Measurements from ENCODE around the gene NUMB.

Gene NUMB

GRCh38 chr14:73289729-73290128 is 168.6 kb downstream of the NUMB start:
- no peak for DNase-seq (ENCODE audit: low read depth in 2 of 2)

DNA sequence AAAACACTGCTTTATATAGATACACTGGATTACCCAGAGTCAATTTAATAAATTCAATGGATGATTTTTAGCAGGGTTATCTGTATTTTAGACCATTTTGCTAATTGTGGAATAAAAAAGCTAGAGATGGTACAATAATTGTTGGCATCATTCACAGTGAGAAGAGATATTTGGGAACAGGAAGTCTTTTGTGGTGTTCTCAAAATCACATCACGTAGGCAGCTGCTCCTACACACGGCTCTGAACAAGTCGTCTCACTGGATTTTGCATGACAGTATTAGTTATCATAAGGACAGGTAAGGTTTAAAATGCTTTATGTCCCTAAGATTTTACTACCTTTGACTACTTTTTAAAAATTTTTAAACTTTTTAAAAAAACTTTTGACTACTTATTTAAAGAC is 169.0 kb downstream of the NUMB start:
- no peak for DNase-seq (ENCODE audit: low read depth in 2 of 2)

DNA sequence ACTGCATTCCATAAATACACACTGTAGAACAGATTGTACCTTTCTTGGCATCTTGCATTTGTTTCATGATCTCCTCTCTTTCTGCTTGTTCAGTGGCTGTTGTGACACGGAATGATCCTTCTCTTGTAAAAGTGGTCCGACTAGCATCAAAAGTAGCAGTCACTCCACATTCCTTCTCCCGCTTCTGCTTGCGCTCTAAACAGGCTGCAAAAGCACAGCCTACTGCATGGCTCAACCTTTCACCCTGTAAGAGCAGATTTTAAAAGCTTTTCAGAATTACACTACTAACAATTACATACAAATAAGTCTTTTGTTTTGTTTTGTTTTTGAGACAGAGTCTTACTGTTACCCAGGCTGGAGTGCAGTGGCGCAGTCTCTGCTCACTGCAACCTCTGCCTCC is 171.3 kb downstream of the NUMB start:
- DNase-seq (ENCODE audit: low read depth in 2 of 2) = no peak

DNA sequence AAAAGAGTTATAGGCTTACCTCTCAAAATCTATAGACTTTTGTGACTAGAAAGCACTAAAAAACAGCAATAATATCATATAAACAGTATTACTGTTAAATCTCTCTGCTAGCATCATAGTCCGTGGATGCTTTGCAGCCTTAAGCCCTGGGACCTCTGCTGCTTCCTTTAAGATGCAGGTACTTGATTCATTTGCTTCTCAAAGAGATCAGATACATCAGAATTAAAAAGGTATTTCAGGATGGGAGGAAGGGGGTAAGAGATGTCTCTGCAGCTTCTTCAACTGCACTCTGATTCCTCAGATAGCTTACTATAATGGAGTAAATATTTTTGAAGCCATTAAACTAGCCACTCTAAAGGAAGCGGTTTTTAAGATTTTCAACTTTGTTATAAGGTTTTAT is 171.7 kb downstream of the NUMB start:
- DNase-seq (ENCODE audit: low read depth in 2 of 2) = no peak

GRCh38 chr14:73285979-73286378 is 172.4 kb downstream of the NUMB start:
- DNase-seq (ENCODE audit: low read depth in 2 of 2) = no peak

DNA sequence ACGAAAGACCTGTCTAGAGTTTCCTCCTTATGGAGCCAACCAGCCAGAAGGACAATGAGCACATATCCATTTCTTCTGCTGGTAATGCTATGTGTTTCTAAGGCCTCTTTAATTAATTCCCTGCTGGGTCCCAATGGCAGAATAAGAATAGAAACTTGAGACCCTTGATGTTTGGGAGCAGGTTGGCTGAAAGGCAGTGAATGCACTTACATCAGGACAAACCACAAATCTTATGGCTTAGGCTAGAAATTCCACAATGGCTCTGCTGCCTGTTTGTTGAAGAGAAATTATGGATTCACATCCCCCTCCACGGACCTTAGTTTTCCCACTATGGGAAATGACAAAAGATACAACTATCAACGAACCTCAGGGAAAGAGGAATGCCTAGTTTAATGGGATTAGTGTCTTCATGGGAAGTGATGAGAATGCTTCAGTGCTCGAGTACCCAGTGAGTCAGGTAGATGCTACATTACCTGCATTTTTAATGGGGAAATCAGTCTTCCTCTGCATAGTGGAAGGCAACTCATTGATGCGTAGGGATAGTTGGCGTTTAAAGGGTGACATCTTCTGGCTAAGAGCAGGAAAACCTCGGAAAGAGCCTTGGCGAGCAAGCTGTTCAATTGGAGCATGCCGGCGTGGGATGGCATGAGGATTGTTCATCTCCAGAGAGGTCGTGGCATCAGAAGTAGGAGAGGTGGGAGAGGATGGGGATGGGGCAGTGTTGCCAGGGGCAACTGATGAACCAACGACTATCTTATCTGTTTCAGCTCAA is 174.6 kb downstream of the NUMB start:
- no peak for DNase-seq (ENCODE audit: low read depth in 2 of 2)

GRCh38 chr14:73280903-73281302 is 177.4 kb downstream of the NUMB start:
- DNase-seq (ENCODE audit: low read depth in 2 of 2) = no peak

GRCh38 chr14:73277376-73277775 is 181.0 kb downstream of the NUMB start:
- DNase-seq (ENCODE audit: low read depth in 2 of 2) = no peak

DNA sequence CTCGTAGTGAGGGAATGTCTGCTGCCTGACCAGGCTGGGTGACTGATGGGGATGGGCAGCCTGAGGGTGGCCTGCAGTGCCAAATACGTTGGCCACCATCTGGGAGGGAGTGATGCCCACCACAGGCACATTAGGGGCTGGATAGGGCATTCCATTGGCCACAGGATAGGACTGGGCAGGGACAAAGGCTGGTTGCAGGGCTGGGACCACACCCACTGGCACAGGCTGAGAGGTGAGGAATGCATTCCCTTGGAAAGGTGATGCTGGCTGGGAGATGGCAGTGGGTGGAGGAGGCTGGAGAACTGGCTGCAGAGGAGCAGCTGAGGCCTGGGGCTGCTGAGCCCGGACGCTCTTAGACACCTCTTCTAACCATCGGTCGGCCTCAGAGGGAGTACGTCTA is 181.5 kb downstream of the NUMB start:
- no peak for DNase-seq (ENCODE audit: low read depth in 2 of 2)

GRCh38 chr14:73273799-73274198 is 184.5 kb downstream of the NUMB start:
- DNase-seq (ENCODE audit: low read depth in 2 of 2) = no peak

- DNase-seq (ENCODE audit: low read depth in 2 of 2) = no peak
Measured at GRCh38 chr14:73272393-73272792, 186.0 kb downstream of the NUMB start.

DNA sequence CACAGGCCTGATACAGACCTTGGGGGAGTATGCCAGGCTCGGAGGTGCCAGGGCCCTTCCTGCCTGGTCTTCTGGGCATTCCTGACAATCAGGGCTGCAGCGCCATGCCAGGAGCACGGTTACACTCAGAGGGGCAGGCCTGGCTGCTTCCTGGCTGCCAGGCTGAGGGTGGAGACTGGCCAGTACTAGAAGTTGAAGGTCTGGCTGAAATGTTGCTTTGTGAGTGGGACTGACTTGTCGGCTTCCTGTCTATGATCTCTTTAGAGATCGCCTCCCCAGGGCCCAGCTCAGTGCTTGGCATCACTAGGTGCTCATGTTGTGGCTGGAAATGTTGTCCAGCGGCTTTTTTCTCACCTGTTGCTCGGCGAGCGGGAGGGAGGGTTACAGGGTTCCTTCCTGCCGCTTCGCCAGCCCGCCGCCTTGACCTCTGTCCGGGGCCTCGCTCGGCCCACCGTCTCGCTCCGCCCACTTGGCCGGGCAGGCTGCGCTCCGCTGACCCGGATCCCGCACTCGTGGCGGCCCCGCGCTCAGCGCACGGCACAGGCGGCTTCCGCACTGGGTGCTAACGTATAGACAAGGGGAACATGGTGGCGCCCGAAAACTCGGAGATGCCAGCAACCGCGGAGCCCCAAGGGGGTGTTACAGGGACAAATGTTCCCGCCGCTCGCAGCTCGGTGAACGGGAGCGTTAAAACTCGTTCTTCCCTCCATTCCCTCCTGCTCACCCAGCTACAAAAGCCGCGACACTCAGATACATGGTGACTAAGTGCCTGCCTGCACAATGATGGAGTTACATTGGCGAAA is 188.4 kb downstream of the NUMB start:
- DNase-seq (ENCODE audit: low read depth in 2 of 2) = no peak

- DNase-seq (ENCODE audit: low read depth in 2 of 2) = no peak
Measured at GRCh38 chr14:73267474-73267873, 190.9 kb downstream of the NUMB start.

- no peak for DNase-seq (ENCODE audit: low read depth in 2 of 2)
Measured at GRCh38 chr14:73266317-73266716, 192.0 kb downstream of the NUMB start.

DNA sequence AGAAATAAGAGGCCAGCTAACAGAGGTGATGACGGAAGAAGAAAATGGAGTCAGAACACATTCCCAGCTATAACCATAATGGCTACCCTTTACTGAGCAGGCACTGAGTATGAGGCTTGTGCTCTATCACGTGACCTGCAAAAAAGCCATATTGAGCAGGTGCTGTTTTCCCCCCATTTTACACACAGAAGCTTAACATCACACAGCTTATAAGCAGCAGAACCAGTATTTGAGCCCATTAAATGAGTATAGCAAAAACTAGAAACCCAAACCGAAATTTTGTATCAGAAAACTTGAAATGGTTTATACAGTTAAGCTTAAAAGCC is 192.7 kb downstream of the NUMB start:
- DNase-seq (ENCODE audit: low read depth in 2 of 2) = no peak

- DNase-seq (ENCODE audit: low read depth in 2 of 2) = no peak
Measured at GRCh38 chr14:73264885-73265720, 193.2 kb downstream of the NUMB start.

DNA sequence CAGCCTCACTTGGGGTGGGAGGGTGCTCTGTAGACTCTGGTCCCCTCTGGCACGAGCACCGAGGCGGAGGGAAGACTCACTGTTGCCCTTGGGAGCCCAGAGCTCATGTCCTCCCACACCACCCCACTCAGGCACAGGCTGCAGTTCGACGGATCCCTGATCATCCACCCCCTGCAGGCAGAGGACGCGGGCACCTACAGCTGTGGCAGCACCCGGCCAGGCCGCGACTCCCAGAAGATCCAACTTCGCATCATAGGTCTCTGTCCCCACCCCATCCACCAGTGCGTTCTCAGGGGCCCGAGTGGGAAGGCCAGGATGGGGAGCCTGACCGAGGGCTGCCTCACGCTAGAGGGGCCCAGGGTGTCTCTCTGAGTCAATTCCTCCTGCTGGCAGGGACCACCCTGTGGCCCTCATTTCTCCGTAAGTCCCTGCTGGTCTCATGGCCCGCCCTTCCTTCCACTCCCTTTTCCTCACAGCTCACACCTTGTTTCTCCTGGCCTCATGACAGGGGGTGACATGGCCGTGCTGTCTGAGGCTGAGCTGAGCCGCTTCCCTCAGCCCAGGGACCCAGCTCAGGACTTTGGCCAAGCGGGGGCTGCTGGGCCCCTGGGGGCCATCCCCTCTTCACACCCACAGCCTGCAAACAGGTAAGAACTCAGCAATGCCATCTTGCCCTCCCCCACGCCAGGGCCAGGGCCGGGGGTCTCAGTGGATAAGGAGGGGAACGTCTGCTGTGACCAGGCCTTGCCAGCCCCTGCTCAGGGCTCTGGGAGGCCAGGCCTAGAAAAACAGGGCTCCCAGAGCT is 194.1 kb downstream of the NUMB start:
- no peak for DNase-seq (ENCODE audit: low read depth in 2 of 2)

DNA sequence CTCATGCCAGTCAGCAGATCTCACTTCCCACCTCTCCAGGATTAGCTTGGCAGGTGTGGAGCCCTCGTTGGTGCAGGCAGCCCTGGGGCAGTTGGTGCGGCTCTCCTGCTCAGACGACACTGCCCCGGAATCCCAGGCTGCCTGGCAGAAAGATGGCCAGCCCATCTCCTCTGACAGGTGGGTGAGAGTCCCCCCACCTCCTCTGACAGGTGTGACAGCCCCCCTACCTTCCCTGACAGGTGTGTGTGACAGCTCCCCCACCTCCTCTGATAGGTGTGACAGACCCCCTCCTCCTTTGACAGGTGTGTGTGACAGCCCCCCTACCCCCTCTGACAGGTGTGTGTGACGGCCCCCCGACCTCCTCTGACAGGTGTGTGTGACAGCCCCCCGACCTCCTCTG is 194.7 kb downstream of the NUMB start:
- DNase-seq (ENCODE audit: low read depth in 2 of 2) = no peak

DNA sequence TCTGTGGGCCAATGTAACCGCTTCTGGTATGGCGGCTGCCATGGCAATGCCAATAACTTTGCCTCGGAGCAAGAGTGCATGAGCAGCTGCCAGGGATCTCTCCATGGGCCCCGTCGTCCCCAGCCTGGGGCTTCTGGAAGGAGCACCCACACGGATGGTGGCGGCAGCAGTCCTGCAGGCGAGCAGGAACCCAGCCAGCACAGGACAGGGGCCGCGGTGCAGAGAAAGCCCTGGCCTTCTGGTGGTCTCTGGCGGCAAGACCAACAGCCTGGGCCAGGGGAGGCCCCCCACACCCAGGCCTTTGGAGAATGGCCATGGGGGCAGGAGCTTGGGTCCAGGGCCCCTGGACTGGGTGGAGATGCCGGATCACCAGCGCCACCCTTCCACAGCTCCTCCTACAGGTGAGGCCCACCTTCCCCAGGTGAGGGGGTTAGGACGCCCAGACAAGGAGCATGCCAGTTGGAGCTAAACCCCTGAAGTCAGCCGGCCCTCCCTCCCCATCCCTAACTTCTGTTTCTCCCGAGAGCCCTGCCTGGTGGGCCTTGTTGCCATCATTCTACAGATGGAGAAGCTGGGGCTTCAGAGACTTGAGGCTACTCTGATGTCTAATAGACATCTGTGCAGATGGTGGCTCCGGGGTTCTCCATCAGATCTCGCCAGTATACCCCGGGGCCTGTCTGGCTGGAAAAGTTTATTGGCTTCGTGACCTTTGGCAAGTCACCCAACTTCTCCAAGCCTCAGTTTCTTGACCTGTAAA is 195.7 kb downstream of the NUMB start:
- DNase-seq (ENCODE audit: low read depth in 2 of 2) = no peak

DNA sequence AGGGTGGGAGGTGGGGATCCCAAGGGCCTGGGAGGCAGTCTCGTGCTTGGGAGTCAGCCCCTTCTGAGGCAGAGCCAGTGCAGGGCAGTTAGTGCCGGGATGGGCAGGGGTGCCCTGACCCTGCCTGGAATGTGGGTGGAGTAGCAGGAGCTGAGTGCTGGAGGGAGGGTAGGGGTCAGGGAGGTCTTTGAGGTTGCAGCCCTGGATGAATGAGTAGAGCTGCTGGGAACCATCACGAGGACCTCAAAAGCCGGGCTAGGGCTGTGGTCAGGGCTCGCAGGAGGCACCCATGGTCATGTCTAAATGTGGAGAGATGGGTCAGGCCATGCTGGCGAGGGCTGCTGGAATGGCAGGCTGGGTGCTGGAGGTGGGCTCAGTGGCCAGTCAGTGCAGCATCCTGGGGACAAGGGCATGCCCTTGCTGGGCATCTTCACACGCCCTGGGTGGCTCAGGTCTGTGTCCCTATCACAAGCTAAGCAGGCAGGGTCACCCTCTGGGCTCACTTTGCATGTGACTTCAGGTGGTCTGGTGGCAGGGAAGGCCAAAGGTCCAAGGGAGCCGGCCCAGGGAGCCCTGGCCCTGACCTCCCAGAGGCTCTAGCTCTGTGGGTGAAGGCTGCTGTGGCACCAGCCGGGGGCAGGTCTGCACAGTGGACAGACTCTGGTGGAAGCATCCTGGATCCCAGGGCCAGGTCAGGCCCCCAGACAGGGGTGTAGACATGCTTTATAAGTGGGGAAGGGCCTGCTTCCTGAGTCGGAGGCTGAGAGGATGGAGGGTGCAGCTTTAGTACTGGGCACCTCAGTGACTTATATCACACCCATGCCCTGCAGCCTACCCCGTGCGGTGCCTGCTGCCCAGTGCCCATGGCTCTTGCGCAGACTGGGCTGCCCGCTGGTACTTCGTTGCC is 196.6 kb downstream of the NUMB start:
- DNase-seq (ENCODE audit: low read depth in 2 of 2) = no peak

Measured in activated CD4-positive, alpha-beta T cell treated with anti-CD3 and anti-CD28 coated beads for 24 hours (primary cell).